IPS-18a (cell line): ENCODE measurements around the gene CCNY.

Source experiments
- H3K27ac ChIP-seq: one replicate; pipeline ENCODE4 v1.5.1; 2013; ENCODE audit warnings: low read length
- H3K27me3 ChIP-seq: one replicate; pipeline ENCODE4 v1.6.1; 2013; ENCODE audit warnings: mild to moderate bottlenecking, low read length; ENCODE audit not compliant: control insufficient read depth, insufficient read depth
- H3K36me3 ChIP-seq: one replicate; pipeline ENCODE4 v1.6.1; 2013; ENCODE audit warnings: low read depth, low read length; ENCODE audit not compliant: control insufficient read depth
- H3K4me1 ChIP-seq: one replicate; pipeline ENCODE4 v1.6.1; 2013; ENCODE audit warnings: low read depth, low read length; ENCODE audit not compliant: control insufficient read depth
- H3K4me3 ChIP-seq: one replicate; pipeline ENCODE4 v1.5.1; 2013; ENCODE audit warnings: low read length
- H3K9ac ChIP-seq: one replicate; pipeline ENCODE4 v1.6.1; 2013; ENCODE audit warnings: mild to moderate bottlenecking, low read length, moderate library complexity
- H3K9me3 ChIP-seq: one replicate; pipeline ENCODE4 v1.6.1; 2013; ENCODE audit warnings: low read depth, low read length; ENCODE audit not compliant: control insufficient read depth

CCNY gene

DNA sequence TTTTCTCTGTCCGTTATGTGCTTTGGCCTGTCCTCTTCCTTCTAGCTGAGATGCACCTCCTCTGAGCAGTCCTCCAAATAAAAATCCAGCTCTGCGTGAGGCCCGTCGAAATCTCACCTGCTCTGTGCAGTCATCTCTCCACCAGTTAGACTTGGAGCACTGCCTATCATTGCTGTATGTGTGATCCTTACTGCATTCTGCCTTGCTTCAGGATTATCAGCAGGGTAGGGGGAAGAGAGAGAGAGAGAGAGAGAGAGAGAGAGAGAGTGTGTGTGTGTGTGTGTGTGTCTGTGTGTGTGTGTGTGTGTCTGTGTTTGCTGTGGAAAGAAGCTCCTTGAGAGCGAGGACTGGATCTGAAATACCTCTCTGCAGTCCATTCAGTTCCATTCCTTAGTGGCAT lies 129.4 kb downstream of the CCNY start:
- H3K9ac ChIP-seq: no peak overlapping the region
- H3K27me3 ChIP-seq: no peaks in the 10 kb centered on the region
- peak overlapping the region; percentile 46 for H3K4me3 ChIP-seq
- no peaks in the 10 kb centered on the region for H3K36me3 ChIP-seq
- no peaks in the 10 kb centered on the region for H3K9me3 ChIP-seq
- no peak overlapping the region for H3K27ac ChIP-seq
- peaks cover 64% of the 10 kb centered on the region for H3K4me1 ChIP-seq

DNA sequence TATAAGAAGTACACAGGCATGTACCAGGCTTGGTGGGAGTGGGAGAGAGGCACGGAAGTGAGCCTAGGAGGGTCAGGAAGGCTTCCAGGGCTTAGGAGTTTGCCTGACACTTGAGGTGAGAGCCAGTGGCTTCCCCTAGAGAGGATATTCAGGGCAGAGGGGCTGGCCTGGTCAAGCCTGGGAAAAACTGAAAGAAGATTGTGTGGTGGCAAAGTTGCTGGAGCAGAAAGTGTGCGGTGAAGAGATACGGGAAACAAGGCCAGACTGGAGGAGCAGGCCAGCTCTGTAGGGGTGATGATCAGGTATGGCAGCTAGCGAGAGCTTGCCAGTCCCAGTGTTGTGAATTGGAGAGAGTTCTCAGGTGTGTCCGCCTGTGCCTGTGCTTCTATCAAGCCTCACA lies 129.9 kb downstream of the CCNY start:
- Histone ChIP-seq H3K4me3 (no peak overlapping the region), H3K36me3 (no peaks in the 10 kb centered on the region), H3K9ac (no peak overlapping the region), H3K4me1 (peaks cover 69% of the 10 kb centered on the region), H3K27ac (no peak overlapping the region), H3K9me3 (no peaks in the 10 kb centered on the region), H3K27me3 (no peaks in the 10 kb centered on the region)

DNA sequence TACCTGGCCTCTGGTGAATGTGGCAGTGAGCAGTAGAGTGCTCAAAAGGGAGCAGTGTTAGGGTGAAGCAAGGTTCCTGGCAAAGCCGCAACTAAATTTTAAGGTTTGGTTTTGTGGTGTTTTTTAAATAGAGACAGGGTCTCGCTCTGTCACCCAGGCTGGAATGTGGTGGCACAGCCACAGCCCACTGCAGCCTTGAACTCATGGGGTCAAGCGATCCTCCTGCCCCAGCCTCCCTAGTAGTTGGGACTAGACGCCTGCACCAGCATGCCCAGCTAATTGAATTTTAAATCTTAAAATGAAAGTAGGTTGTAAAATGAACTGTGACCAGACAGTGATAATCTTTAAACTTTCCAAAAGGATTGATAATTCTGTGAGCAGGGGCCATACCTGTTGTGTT lies 130.4 kb downstream of the CCNY start:
- H3K36me3 ChIP-seq: no peaks in the 10 kb centered on the region
- H3K27me3 ChIP-seq: no peaks in the 10 kb centered on the region
- H3K9ac ChIP-seq: no peak overlapping the region
- H3K27ac ChIP-seq: no peak overlapping the region
- peaks cover 74% of the 10 kb centered on the region for H3K4me1 ChIP-seq
- no peaks in the 10 kb centered on the region for H3K9me3 ChIP-seq
- no peak overlapping the region for H3K4me3 ChIP-seq

DNA sequence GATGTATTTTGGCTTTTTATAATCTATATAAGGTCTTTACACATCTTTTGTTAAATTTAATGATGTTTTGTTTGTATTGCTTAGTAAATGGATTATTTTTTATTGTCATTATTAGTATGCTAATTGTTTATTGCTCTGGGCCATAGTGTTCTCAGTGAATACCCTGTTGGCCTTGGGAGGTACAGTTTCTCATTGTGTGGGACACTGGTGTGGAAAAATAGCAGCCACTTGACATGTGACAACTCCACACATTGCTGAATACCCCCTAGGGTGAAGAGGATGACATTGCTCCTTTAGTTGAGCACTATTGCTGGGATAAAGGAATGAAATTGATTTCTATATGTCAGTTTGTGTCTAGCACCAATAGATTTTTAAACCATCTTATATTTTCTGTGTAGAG lies 130.9 kb downstream of the CCNY start:
- H3K9ac ChIP-seq: no peak overlapping the region
- H3K4me3 ChIP-seq: no peak overlapping the region
- no peaks in the 10 kb centered on the region for H3K36me3 ChIP-seq
- H3K9me3 ChIP-seq: no peaks in the 10 kb centered on the region
- peaks cover 76% of the 10 kb centered on the region for H3K4me1 ChIP-seq
- no peak overlapping the region for H3K27ac ChIP-seq
- no peaks in the 10 kb centered on the region for H3K27me3 ChIP-seq

DNA sequence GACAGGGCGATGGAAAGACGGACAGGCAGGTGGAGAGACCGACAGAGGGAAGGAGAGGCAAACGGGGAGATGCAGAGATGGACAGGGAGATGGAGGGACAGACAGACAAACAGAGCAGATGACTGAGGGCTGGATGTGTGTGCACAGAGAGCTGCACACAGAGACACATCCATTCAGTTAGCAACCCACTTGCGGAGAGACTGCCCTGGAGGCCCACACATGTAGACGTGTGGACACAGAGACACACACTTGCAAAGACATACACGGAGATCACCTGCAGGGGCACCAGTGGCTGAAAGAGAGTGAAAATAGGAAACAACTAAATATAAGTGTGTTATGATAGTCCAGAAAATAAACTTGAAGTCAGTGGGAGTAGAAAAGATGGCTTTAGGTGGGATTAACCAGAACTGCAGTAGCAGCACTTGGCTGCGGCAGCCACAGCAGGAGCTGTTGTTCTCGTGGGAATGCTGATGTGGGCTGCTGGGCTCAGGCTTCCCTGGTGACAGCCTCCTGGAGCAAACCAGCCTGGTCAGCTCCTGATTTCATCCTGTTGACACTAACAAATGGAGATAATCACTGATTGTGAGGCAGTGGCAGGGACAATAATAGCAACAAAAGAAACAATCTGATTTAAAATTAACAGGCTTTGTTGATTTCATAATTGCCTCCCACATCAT lies 134.1 kb downstream of the CCNY start:
- Histone ChIP-seq H3K9me3 (no peaks in the 10 kb centered on the region), H3K36me3 (no peaks in the 10 kb centered on the region), H3K4me1 (peaks cover 55% of the 10 kb centered on the region), H3K4me3 (no peak overlapping the region), H3K9ac (no peak overlapping the region), H3K27me3 (no peaks in the 10 kb centered on the region), H3K27ac (no peak overlapping the region)

DNA sequence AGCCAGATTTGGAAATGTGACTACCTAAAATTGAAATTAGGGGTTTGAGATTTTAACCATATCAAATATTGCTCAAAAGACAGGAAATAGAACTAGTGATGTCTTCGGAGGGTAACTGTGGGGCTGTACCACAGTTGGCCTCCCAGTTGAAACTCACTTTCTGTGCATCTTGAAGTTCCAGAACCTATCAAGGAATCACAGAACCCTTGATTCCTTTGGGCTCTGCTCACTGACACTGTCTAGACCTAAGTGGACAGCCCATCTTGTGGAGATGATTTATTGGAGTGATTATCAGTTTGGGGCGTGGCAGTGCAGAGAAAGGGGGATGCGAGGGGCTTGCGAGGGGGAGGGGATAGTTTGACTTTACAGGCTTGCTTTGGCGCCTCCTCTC lies 134.6 kb downstream of the CCNY start:
- peaks cover 50% of the 10 kb centered on the region for H3K4me1 ChIP-seq
- no peak overlapping the region for H3K4me3 ChIP-seq
- no peaks in the 10 kb centered on the region for H3K36me3 ChIP-seq
- H3K9me3 ChIP-seq: no peaks in the 10 kb centered on the region
- no peak overlapping the region for H3K27ac ChIP-seq
- no peaks in the 10 kb centered on the region for H3K27me3 ChIP-seq
- no peak overlapping the region for H3K9ac ChIP-seq

DNA sequence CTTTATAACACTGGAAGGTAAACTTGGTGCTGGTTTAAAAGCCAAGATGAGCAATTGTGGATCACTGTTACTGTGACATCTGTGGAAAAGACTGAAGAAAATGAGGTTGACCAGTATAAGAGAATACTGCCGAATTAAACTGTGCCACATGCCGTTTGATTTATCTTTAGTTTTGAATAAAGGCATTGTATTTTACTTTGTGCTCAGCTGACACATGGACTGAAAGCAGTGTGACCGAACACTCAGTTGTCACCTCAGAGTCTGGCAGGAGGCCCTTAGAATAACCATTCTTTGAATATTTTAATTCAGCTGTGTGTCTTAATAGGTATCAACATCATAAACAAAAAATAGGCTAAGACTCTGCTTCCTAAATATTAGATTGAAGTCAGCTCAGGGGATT lies 135.1 kb downstream of the CCNY start:
- no peak overlapping the region for H3K9ac ChIP-seq

DNA sequence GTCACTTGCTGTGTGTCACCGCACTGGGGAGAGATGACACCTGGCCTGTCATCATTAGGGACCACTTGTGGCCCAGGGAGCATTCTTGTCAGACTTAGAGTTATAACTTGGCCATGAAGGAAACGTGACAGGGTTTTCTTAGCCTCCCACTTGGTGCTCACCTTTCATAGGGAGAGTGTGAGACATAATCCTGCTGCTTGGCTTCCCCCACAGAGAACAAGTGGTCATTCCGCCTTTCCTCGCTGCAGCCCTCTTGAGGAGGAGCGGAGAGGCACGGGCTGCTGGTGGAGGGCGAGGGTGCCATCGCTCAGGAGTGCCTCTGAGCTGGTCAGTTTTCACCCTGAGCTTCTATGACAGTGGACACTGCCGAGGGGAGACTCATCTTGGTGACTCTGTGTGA lies 143.8 kb downstream of the CCNY start:
- H3K27me3 ChIP-seq: no peaks in the 10 kb centered on the region
- H3K4me1 ChIP-seq: no peaks in the 10 kb centered on the region
- no peak overlapping the region for H3K4me3 ChIP-seq
- no peak overlapping the region for H3K27ac ChIP-seq
- no peak overlapping the region for H3K9ac ChIP-seq
- H3K9me3 ChIP-seq: no peaks in the 10 kb centered on the region
- no peaks in the 10 kb centered on the region for H3K36me3 ChIP-seq

More for the DNA sequence above, 135.1 kb downstream of the CCNY start:
- Histone ChIP-seq H3K27ac (no peak overlapping the region), H3K4me3 (no peak overlapping the region), H3K27me3 (no peaks in the 10 kb centered on the region), H3K4me1 (peaks cover 45% of the 10 kb centered on the region), H3K36me3 (no peaks in the 10 kb centered on the region), H3K9me3 (no peaks in the 10 kb centered on the region)

DNA sequence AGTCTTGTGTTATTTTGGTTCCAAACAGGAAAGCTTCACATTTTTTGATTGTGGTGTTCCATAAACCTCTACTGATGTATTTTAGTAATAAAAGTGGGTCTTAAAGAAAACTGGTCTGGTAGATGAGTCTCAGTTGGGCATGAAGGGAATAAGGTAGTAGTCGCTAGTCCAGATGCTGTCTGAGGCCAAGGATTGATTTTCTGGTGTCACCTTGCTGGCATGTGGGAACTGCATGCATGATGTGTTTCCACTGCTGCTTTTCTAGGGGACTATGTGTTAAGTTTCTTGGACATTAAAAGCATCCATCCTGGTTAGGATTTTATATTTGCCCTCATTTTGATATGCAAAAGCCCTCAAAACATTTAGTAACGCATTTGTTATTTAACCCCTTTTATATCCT lies 145.1 kb downstream of the CCNY start:
- Histone ChIP-seq H3K9me3 (no peaks in the 10 kb centered on the region), H3K4me3 (no peak overlapping the region), H3K9ac (no peak overlapping the region), H3K27ac (no peak overlapping the region), H3K36me3 (no peaks in the 10 kb centered on the region), H3K27me3 (no peaks in the 10 kb centered on the region), H3K4me1 (no peaks in the 10 kb centered on the region)

DNA sequence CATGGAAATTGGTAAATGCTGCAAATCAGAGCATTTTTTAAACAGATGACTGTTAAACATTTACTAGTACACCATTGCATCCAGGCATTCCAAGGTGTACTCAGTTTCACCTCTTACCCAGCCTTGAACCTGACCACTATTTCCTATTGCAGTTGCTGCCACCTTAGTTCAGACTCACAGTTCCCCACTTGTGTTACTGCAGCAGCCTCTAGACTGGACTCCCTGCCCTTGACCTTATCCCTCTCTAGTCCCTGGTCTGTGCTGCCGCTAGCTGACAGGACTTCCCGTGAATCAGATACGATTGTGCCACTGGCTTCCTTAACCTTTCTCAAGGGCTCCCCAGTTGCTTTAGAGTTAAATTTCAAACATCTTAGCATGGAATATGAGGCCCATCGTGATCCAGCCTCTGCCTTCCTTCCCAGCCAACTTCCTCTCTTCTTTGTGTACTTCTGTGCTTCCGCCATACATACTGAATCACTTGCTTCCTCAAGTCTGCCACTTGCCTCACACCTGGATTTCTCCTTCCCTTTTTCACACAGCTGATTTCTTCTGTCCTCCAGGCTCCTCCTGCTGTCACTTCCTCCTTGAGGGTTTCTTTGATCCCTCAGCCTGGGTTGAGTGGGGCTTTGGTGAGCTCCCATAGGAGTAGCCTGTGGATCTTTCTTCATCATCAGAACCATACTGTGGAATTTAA lies 150.1 kb downstream of the CCNY start:
- Histone ChIP-seq H3K9ac (no peak overlapping the region), H3K36me3 (no peaks in the 10 kb centered on the region), H3K27me3 (no peaks in the 10 kb centered on the region), H3K4me3 (no peak overlapping the region), H3K27ac (no peak overlapping the region), H3K4me1 (no peaks in the 10 kb centered on the region), H3K9me3 (no peaks in the 10 kb centered on the region)

DNA sequence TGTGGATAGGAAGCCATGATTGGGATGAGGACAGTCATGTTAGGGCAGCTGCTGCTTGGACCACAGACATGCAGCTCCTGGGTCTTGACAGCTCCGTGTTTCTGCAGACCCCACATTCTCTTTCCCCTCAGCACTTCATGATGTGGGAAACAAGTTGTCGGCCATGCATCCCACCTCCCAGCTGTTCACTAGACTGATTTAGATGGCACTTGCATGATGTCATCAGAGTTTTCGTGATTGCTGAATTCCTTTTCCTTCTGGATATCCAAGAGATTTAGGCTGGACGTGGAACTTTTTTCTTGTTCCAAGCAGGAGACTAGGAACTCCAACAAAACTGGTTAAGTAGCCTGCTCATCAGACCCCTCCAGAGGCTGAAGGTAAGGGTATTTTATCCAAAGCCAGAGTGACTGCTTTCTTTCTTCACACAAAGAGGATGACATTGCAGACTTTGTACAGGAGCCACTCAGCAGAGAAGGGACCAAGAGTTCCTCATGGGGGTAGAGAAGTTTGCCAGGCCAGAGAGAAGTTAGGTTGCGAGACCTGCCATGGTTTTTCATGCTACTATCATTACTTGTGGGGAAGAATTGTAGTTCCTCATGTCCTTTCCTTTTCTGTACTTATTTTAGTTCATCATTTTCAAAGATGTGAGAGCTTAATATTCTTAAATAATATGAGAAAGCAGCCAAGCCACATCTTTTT lies 151.2 kb downstream of the CCNY start:
- no peak overlapping the region for H3K27ac ChIP-seq
- H3K4me1 ChIP-seq: peaks cover 4% of the 10 kb centered on the region
- H3K9me3 ChIP-seq: no peaks in the 10 kb centered on the region
- H3K4me3 ChIP-seq: no peak overlapping the region
- no peak overlapping the region for H3K9ac ChIP-seq
- no peaks in the 10 kb centered on the region for H3K27me3 ChIP-seq
- no peaks in the 10 kb centered on the region for H3K36me3 ChIP-seq
